Raji (cell line): ENCODE measurements around the gene ASXL1.

ENCODE experiments used
- POLR2A ChIP-seq: IDR thresholded peaks from 2 replicates; pipeline ENCODE4 v1.6.1; 2011; ENCODE audit warnings: low read depth, low read length, control low read depth; ENCODE audit not compliant: insufficient read depth

Gene ASXL1

DNA sequence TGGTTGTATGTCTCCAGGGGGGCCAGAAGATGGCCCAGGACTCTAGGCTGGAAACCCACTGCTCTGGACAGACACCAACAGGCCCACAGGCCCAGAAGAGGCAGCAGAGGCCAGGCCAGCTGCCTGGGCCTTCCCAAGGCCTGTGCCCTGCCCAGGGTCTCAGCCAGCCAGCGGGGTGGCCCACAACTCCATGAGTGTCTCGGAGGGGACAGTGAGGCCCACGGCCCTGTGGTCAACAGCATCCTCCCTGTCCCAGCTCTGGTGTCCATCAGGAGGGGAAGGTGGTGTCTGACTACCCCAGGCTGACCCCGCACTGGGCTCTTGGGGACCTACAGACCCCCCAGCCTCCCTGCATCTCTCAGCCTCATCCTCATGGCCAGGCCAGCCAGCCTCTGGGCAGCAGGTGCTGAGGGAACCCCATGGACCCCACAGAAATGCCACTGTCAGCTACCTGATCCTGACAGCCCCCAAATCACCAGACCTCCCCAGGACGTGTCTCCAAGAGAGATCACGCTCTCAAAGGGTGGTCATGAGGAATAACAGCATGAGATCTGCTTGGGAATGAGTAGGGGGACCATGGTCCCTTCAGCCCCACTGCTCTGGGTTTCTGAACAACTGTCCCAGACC, 114.6 kb downstream of the ASXL1 start:
- no peak for TF ChIP-seq POLR2A

DNA sequence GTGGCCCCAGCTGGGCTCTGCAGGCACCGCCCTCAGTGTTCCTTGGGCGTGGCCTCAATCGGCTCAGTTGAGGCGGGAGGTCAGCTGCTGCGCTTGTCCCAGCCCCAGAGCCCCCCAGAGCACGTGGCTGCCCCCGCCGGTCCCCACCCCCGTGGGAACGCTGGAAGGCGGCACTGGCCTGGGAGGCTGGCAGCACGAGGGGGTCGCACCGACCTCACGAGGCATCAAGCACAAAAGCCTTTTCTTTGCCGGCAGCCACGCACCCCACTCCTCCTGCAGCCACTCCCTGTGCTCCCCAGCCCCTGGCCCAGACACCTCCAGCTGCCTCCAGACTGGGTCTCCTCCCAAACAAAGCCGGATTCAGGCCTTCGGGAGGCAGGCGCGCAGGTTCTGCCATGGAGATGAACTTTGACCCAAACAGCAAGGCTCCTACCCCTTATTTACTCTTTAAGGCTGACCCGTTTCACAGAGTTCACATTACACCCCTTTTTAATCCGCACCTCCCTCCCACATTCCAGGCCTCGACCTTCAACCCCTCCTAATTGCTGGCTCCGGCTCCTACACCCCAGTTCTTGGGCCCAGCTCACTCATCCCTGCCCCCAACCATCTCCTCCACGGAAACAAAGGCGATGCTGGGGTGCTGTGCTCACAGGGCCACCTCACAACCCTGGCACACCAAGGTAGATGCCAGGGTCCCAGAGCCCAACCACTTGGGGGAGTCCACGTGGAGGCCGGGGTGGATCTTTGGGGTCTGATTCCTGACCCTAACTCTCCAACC, 115.3 kb downstream of the ASXL1 start:
- no peak for TF ChIP-seq POLR2A

DNA sequence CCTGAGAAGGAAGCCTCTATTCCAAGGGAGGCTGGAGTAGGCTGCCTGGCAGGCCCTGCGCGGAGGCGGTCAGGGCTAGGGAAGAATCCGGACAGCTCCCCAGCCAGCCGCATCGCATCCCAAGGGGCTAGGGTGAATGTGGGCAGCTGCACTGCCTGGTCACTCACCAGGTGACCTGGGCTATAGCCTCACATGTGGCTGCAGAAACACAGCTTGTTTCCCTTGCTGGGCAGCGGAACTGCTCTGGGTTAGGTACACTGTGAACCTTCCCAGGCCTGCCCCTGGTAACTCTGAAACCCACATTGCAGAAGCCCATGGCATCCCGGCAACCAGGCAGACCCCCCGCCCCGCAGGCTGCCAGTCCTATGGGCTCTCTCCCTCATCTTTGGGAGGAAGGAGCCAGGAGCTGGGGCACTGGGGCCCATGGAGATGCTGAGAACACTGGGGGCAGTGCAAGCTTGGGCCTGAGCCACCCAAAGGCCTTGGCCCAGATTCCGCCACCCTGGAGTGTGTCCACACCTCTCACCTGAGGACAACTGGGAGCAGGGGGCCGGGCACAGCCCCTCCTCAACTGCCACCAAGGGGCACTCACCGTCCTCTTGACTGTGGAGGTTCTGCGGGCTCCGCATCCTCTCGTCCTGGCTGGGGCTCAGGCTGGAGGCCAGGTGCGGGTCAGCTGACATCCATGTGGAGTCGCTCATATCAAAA, 116.0 kb downstream of the ASXL1 start:
- TF ChIP-seq POLR2A: no peak

DNA sequence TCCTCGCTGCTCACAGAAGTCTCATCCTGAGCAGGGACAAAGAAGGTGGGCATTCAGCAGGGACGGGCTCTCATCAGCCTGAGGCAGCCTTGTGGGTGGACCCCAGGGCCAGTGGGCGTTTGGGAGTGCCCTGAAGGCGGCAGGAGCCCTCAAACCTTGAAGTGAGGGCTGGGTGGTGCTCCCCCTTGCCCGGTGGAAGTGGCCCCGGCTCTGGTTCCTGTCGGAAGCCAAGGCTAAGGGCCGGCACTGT, 116.5 kb downstream of the ASXL1 start:
- no peak for TF ChIP-seq POLR2A

GRCh38 chr20:32474967-32475811, 117.1 kb downstream of the ASXL1 start:
- TF ChIP-seq POLR2A: no peak

DNA sequence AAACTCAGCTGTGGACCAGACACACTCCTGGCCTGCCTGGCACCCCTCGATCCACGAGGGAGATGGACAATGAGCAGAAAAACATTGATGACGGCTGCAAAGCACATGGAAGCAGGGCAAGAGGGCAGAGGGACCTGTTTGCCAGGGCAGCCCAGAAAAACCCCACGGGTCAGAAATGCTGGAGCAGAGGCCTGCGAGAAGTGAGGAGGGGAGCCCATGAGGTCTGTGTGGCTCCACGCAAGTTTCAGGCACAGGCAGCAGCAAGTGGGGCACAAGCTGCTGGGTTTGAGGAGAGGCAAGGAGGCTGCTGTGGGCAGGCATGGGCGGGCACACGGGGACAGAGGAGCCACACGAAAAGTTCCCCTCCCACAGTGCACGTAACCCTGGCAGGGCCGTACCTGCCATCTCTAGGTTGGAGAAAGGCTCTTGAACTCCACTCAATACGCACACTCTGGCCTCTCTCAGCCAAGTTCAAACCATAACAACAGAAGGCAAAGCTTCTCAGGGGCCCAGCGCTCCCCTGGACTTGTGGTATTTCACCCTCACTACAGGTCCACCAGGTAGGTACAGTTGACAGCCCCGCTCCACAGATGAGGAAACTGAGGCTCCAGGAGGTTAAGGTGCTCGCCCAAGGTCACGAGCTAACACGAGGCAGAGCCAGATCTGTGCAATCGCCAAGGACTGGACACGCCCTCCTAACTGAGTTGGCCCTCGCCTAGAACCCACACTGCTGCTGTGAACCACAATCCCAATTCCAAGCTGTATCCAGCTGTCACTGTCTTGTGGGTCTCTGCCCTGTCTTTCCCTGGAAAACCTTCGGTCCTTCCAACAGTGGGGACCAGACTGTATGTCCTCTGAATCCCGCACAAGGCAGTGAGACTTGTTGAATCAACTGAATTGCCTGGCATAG, 118.8 kb downstream of the ASXL1 start:
- TF ChIP-seq POLR2A: no peak

DNA sequence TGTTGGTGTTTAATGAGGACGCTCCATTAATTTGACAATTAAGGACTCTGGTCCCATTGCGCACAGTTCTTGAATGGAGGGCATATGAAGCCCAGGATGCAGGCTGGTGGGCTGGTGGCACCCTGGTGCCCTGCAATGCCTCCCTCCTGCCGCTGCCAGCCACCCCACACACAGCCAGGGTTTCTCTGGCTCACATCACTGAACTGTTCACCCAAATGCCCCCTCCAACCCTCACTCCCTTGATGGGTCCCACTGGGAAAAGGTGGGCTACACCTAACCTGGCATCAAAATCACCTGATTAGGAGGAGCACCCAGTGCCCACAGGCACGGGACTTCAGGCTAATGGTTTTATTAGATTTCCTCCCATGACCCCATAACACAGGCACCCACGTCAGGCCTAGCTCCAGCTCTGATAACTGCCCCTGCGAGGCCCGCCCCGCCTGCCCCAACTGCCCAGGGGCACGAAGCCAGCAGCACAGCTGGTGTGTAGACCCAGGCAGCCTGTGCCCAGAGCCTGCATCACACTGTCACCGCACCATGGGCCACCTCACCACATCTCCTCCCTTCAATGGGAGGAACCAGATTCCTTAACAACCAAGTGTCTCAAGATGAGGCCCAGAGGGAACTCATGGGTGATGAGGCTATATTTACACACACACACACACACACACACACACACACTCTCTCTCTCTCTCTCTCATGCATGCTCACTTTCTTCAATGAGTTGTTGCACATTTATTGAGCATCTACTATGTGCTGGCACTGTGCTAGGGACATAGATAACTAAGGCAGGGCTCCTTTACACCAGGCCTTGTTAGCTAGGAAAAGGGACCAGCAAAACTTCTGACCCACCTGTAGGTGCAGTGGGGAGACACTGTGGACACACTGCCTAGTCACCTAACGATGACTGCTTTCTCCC, 119.7 kb downstream of the ASXL1 start:
- TF ChIP-seq POLR2A: no peak

- TF ChIP-seq POLR2A: no peak
These were observed 120.4 kb downstream of the ASXL1 start for GRCh38 chr20:32478576-32478975.

GRCh38 chr20:32479012-32479411, 120.9 kb downstream of the ASXL1 start:
- no peak for TF ChIP-seq POLR2A

GRCh38 chr20:32479697-32480171, 121.6 kb downstream of the ASXL1 start:
- no peak for TF ChIP-seq POLR2A

DNA sequence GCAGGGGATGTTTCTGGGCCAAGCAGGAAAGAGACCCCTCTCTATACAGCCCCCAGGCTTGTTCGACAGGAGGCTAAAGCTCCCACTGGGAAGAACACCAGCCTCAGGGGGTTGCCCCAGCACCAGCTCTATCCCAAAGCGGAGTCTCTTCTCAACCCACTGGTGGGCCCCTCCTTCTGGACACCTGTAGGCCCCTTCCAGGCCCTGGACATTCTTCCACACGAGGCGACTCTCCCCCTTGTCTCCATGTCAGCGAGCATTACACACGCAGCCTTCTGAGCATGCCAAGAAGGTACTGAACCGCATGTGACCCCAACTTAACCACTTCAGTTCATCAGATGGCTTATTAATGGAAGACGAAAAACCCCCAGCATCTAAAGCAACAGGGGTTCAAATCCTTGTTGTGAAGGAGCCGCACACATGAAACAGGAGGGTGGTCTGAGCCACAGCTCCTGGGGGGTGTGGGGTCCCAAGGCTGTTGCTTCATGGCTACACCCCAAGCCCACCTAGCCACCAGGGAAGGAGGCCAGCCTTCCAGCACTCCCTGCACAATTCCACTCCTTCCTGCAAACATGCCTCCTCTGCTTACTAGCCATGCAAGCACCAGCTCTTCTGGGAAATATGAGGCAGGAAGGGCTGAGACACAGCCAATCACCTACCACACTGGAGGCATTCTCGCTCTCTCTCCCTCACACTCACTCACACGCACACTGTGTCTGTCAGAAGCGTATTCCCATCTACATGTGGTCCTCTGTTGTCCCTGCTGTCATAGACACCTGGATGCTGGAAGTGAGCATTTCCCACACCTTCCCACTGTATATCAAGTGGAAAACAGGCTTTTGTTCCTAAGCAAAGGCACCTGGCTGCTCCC, 122.5 kb downstream of the ASXL1 start:
- no peak for TF ChIP-seq POLR2A
